CD4-positive, alpha-beta T cell treated with Interleukin-15 for 4 hours (primary cell): ENCODE results near the gene RIMBP2.

Source experiments
- DNase-seq: peaks from one replicate; pipeline ENCODE4 v3.0.0-alpha.2; 2020; ENCODE audit warnings: low spot score

Gene RIMBP2

DNA sequence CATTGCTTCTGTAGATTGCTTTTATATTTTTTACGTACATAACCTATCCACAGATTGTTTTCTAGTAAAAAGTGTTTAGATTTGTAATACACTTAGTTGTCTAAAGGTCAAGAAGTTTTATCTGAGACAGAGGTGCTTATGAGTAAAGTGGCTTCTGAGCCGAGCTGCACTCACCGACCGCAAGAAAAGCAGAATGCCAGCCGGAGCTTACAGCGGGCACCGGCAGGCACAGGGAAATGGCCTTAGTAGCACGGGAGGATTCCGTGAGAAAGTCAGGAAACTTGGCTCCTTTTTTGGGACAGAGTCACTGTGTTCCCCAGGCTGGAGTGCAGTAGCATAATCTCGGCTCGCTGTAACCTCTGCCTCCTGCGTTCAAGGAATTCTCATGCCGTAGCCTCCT is 348.6 kb downstream of the RIMBP2 start:
- no peak for DNase-seq

- no peak for DNase-seq
These were observed 349.1 kb downstream of the RIMBP2 start for GRCh38 chr12:130367003-130367402.

DNA sequence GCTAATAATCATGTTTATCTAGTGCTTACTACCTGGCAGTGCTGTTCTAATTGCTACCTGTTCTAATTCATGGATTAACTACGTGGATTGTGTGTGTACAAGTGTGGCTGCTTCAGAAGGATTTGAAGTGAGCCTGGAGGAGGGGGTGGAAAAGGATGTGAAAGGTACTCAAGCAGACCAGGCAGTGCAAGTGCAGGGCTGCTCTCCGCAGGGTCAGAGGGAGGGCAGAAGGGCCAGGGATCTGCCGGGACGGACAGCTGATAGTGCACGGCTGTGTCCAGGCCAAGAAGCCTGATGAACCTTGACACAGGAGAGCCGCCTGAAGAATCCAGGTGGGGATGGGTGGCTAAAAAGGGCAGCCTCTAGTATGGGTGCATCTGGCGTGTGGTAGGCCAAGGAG is 349.9 kb downstream of the RIMBP2 start:
- no peak for DNase-seq

DNA sequence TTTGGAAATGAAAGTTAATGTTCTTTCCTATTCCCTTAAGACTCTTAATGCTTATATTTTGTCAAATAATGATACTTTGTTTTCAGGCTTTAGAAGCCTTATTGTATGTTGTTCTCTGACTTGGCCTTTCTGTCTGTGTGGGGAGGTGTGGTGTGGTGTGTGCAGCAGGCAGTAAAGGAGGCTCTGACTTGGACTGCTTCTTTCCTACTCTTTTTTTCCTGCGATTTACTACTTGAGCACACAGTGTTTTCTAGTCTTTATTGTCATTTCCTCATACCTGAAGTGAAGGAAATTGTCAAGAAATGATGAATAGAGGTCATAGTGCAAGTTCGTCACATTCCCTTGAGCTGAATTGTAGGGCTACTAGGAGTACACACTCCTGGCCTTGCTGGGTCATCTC is 351.5 kb downstream of the RIMBP2 start:
- no peak for DNase-seq

DNA sequence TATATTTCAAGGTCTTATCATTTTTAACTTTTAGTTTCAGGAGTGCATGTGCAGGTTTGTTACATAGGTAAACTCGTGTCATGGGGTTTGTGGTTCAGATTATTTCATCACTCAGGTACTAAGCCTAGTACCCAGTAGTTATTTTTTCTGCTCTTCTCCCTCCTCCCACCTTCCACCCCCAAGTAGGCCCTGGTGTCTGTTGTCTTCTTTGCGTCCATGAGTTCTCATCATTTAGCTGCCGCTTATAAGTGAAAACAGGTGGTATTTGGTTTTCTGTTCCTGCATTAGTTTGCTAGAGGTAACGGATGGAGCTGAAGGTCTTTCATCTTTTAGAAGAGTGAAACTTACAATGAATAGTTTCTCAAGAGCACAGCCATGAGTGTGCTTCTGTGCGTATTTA is 354.0 kb downstream of the RIMBP2 start:
- DNase-seq, result no peak

GRCh38 chr12:130357729-130358330 is 358.3 kb downstream of the RIMBP2 start:
- DNase-seq, result no peak

DNA sequence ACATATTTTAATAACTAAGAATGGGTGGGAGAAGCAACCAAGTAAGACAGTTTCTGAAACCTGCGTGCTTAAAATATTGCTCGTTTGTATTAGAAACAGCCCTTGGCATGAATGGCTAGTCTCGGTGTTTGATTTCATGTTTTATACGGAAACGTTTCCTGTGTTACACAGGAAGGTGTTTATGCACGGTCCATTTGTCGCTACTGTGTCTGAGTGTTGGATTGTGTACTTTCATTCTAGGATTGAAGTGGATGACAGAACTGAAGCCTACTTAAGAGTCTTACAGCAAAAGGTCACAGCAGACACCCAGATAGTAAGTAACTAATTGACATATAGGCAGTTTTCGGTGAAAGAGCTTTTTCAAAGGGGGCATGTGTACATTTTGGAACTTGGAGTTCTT is 358.9 kb downstream of the RIMBP2 start:
- DNase-seq, result no peak

DNA sequence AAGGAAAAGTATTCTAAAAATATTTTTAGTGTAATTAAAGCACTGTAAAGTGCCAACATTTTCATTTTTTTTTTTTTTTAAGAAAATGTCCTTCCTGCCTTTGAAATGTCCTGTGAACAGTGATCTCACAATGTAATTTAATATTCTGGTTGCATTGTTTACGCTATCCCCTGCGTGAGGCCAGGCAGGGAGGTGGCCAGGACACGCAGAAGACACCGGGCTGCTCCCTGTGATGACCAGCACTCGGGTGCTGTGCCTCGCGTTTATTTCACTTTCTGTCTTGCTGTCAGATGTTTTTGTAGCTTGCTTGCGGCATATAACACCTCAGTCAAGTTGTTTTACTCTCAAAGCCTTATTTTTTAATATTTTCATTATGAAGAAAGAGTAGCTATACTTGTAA is 359.9 kb downstream of the RIMBP2 start:
- DNase-seq, result no peak

- DNase-seq, result no peak
These were observed 361.7 kb downstream of the RIMBP2 start for GRCh38 chr12:130354407-130354806.

DNA sequence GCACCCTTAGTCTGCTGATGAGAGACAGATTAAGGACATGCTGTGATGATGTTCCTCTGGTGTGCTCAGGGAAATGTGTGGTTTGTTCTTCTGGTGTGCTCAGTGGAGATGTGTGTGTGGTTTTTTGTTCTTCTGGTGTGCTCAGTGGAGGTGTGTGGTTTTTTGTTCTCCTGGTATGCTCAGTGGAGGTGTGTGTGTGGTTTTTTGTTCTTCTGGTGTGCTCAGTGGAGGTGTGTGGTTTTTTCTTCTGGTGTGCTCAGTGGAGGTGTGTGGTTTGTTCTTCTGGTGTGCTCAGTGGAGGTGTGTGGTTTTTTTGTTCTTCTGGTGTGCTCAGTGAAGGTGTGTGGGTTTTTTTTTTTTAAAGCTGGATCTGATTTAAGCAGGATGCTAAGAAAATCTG is 363.0 kb downstream of the RIMBP2 start:
- no peak for DNase-seq

DNA sequence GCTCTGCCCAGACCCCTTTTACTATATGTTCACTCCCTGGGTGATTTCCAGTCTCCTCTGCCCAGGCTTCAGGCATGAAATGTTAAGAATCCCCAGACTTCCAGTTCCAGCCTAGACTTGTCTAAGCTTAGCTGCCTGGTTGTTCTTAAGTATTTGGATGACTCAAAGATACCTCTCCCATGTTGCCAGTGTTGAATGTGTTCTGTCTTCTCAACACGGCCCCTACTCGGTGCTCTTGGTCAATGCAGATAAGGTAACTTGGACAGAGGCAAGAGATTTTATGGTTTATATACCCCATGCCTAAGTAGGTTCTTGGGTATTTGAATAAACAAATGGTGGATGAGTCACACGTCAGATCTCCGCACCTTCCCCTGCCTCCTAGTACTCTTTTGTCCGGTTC is 364.8 kb downstream of the RIMBP2 start:
- DNase-seq, result no peak

DNA sequence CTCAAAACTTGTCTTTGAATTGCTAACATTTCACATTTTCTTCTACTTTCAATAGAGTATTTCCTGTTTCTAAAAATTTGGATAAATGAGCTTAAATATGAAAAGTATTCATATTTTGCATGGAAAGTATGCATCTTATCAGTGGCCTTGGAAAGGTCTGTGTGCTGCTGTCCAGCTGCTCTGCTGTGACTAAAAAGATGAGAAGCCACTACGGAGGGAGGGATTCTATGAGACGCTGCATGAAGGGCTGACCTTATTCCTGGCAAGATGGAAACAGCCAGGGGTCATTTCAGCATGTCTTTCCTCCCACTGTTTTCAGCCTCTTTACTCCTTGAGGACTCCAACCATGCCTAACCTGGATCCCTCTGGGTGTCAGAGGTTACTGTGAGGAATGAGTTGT is 365.4 kb downstream of the RIMBP2 start:
- no peak for DNase-seq

GRCh38 chr12:130347588-130347987 is 368.5 kb downstream of the RIMBP2 start:
- DNase-seq, result no peak
